NCI-H2171 treated with DMSO at 0.1 percent for 48 hours (cell line): Measurements from ENCODE around the gene TRIP6.

ENCODE experiments used
- DNase-seq: peaks from one replicate; lab custom pipeline; 2025; lab: John Stamatoyannopoulos, UW

The TRIP6 gene

GRCh38 chr7:100873599-100874299, 6.6 kb downstream of the TRIP6 start:
- DNase-seq, result peak; percentile 33

GRCh38 chr7:100874300-100874576, 7.1 kb downstream of the TRIP6 start:
- DNase-seq, result no peak

GRCh38 chr7:100874577-100875355, 7.6 kb downstream of the TRIP6 start, which contains the start of gene SRRT:
Gene SRRT, plus strand, starts transcription at chr7:100875103. Its CDS starts 488 bp downstream, at chr7:100875591.
- peak; percentile 98 for DNase-seq

GRCh38 chr7:100875356-100875751, 8.2 kb downstream of the TRIP6 start:
- DNase-seq, result peak; percentile 19

- DNase-seq, result no peak
Measured at GRCh38 chr7:100878013-100878412, 10.8 kb downstream of the TRIP6 start.

- no peak for DNase-seq
Measured at GRCh38 chr7:100878685-100879084, 11.5 kb downstream of the TRIP6 start.

- no peak for DNase-seq
Measured at GRCh38 chr7:100879685-100880261, 12.6 kb downstream of the TRIP6 start.

- no peak for DNase-seq
Measured at GRCh38 chr7:100880645-100881044, 13.5 kb downstream of the TRIP6 start.

DNA sequence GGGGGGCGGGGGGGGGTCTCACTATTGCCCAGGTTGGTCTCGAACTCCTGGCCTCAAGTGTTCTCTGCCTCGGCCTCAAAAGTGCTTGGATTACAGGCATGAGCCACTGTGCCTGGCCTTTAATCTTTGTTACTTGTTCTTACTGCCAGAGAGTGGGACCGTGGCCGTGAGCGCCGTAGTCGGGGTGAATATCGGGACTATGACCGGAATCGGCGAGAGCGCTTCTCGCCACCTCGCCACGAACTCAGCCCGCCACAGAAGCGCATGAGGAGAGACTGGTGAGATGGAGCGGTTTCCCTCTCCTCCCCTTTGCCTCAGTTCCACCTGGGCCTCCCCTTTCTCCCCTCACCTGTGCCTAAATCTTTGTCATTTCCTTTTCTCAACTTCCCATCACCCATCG, 13.9 kb downstream of the TRIP6 start:
- DNase-seq, result no peak

GRCh38 chr7:100882201-100882600, 15.0 kb downstream of the TRIP6 start:
- DNase-seq, result no peak

DNA sequence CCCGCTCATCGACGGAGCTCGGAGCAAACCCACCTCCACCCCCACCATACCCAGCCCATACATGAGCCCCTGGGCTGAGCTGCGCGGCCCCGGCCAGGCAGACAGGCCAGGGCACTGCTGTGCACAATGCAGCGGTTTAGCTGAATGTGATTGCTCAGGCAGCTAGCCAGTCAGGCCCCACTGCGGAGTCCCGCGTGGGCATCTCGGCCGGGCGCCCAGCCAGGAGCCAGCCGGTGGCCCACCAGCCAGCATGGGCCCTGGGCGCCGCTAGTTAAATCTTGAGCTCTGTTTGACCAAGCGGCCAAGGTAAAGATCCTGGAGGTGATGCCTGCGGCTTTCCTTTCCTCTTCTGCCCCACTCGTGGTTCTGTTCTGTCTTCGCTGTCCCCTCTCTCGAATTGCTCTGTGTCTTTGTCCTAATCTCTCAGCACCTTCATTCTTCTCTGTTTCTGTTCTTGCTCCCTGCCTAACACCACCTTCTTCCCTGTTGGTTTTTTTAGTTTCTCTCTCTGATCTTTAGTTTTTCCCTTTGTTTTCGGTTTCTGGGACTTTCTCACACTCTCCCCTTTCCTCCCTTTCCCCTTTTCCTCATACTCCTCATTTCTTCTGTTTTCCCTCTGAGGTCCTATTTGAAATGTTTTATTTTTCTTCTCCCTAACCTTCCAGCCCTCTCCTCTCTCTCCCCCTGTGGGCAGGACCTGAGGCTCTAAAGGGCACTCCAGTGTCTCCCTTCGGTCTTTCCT, 15.8 kb downstream of the TRIP6 start:
- DNase-seq, result no peak

- no peak for DNase-seq
Measured at GRCh38 chr7:100884736-100885439, 17.7 kb downstream of the TRIP6 start.

- DNase-seq, result no peak
Measured at GRCh38 chr7:100885440-100886141, 18.4 kb downstream of the TRIP6 start.

DNA sequence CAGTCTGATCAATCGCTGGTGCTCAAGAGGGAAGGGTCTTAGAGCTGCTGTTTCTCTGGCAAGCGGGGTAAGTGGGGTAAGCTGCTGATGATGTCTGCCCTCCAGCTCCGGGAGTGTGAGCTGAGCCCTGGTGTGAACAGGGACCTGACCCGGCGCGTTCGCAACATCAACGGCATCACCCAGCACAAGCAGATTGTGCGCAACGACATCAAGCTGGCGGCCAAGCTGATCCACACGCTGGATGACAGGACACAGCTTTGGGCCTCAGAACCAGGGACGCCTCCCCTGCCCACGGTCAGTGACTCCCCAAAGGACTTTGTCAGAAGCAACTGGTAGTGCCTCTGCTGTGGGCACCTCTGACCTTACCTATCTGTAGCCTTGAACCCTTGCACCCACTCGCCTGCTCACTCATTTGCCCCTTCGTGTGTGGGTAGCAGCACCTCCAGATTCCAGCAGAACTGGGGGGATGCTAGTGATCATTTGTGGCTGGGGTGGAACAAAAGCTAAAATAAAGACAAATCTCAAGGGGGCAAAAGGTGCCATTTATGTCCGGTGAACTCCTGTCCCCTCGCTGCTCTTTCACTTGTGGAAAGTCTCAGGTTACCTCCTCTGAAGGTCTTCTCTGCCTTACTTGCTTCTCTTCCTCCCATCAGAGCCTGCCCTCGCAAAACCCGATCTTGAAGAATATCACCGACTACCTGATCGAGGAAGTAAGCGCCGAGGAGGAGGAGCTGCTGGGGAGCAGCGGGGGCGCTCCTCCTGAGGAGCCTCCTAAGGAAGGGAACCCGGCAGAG, 19.2 kb downstream of the TRIP6 start:
- DNase-seq, result no peak

DNA sequence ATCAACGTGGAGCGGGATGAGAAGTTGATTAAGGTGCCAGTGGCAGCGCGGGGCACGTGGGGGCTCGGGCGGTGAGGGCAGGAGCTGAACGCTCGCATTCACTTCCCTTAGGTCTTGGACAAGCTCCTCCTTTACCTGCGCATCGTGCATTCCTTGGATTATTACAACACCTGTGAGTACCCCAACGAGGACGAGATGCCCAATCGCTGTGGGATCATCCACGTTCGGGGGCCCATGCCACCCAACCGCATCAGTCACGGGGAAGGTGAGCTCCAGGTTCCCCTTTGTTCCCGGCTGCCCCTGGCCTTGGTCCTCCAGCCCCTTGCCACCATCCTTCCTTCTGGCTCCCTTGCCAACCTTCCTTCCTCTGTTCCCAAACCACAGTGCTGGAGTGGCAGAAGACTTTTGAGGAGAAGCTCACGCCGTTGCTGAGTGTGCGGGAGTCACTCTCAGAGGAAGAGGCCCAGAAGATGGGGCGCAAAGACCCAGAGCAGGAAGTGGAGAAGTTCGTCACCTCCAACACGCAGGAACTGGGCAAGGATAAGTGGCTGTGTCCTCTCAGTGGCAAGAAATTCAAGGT, 19.8 kb downstream of the TRIP6 start:
- no peak for DNase-seq

DNA sequence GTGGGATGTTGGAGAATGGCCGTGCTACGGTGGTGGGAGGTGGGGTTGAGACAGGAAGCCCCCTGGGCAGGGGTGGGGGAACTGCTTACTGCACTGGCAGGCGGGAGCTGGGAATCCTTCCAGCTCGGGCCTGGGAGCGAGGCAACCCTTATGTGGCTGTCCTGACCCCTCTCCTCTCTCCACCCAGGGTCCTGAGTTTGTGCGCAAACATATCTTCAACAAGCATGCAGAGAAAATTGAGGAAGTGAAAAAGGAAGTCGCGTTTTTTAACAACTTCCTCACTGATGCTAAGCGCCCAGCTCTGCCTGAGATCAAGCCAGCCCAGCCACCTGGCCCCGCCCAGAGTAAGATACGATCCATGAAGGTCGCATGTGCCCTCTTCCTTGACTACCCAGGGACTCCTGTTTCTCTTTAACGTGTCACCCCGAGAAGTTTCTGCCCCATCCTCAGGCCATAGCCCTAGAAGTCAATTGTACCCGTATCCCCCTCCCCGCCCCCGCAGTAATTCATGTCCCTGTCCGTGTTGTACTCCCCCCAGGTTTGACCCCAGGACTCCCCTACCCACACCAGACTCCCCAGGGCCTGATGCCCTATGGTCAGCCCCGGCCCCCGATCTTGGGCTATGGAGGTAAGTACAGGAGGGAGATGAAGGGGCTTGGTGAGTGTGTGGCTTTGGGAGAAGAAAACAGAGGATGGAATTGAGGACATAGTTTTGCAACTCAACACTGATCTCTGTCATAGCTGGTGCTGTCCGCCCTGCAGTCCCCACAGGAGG, 20.5 kb downstream of the TRIP6 start:
- DNase-seq, result no peak

DNA sequence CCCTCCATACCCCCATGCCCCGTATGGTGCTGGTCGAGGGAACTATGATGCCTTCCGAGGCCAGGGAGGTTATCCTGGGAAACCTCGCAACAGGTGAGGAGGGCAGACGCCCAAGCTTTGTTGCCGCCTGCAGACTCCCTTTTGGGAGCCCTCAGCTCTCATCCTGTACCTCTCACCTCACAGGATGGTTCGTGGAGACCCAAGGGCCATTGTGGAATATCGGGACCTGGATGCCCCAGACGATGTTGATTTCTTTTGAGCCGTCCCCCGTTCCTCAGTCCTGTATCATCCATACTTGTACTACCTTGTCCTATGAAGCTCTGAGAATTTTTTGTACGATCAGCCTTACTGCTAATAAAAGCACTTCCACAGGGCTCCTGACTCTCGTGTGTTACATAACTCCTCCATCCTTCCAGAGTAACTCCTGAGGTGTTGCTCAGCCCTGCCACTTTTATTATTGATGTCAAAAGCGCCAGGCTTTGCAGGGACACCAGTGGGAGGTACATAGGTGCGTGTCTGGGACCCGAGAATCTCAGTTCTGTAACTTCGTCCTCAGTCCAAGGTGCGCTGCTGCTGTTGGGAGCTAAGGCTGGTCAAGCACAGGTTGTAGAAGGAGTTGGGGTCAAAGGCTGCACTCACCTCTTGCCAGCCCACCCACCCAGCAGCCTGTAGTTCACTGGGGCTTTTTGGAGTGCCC, 21.3 kb downstream of the TRIP6 start:
- no peak for DNase-seq

DNA sequence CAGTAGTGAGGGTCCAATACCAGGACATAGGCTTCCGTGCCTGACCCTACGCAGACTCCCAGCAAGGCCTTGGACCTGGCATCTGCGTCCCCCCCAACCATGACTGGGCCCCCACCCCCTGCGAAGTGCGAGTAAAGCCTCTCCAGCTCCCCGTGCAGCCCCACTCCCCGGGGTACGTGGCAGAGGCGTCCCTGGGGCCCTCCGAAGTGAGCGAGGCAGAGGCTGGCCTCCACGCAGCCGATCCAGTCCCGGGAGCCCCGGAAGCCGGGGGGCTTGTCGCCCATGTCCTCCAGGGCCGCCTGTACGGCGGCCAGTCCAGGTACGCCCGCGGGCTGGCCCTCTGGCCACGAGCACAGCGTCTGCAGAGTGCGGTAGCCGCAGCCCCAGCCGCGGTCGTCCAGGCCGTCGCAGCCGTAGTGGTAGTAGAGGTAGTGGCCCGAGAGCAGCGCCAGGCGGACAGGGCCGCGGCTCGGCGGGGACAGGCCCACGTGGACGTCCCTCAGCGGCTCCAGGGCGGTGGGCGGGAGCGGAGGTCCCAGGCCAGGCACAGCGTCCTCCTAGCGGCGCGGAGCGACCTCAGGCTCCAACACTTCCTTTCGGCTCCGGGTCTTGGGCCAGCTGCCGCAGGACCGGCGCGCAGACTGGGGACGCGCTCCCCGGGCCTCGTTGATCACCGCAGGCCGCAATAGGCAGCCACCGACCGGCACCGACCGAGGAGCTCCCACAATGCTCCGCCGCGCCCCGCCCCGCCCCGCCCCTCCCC, 22.0 kb downstream of the TRIP6 start, which contains the start of gene UFSP1:
TSS of gene UFSP1 (minus strand) at position 728 of the 763 bp plus-strand sequence. CDS start at position 284, 444 bp downstream.
- DNase-seq, result peak; percentile 67
